ENCODE data around the gene CLCN6.
"Not testable (repeated sequence)": the region's sequence is repeated elsewhere in the genome, so short reads cannot be mapped to it uniquely, and the experiment has no call there.

The CLCN6 gene

GRCh38 chr1:11795238-11795890, 10.6 kb upstream of the CLCN6 start:
- DNase-seq = no peak

GRCh38 chr1:11796036-11796828, 9.8 kb upstream of the CLCN6 start:
- DNase-seq = no peak

- no peak for DNase-seq
Observed at GRCh38 chr1:11797525-11798216, 8.3 kb upstream of the CLCN6 start.

- DNase-seq = no peak
Observed at GRCh38 chr1:11799099-11799498, 6.9 kb upstream of the CLCN6 start.

GRCh38 chr1:11799896-11800295, 6.1 kb upstream of the CLCN6 start:
- DNase-seq = no peak

- no peak for DNase-seq
Observed at GRCh38 chr1:11800391-11800755, 5.6 kb upstream of the CLCN6 start.

- DNase-seq = no peak
Observed at GRCh38 chr1:11800756-11801433, 5.1 kb upstream of the CLCN6 start.

GRCh38 chr1:11802616-11802972, 3.4 kb upstream of the CLCN6 start:
- no peak for DNase-seq

GRCh38 chr1:11802973-11803885, 2.8 kb upstream of the CLCN6 start:
- peak; percentile 79 for DNase-seq

- DNase-seq = not testable (repeated sequence)
Observed at GRCh38 chr1:11803924-11804665, 1.9 kb upstream of the CLCN6 start.

- DNase-seq = peak; percentile 10
Observed at GRCh38 chr1:11804666-11805421, 1.1 kb upstream of the CLCN6 start.

GRCh38 chr1:11806307-11806936, 431 bp downstream of the CLCN6 start:
- peak; percentile 24 for DNase-seq

- DNase-seq = no peak
Observed at GRCh38 chr1:11807133-11807532, 1.1 kb downstream of the CLCN6 start.

- DNase-seq = no peak
Observed at GRCh38 chr1:11813021-11813420, 7.0 kb downstream of the CLCN6 start.

GRCh38 chr1:11817192-11817591, 11.2 kb downstream of the CLCN6 start:
- DNase-seq = no peak

- DNase-seq = no peak
Observed at GRCh38 chr1:11822091-11822490, 16.1 kb downstream of the CLCN6 start.

- DNase-seq = no peak
Observed at GRCh38 chr1:11823366-11824137, 17.6 kb downstream of the CLCN6 start.

GRCh38 chr1:11825131-11825530, 19.1 kb downstream of the CLCN6 start:
- DNase-seq = no peak

- no peak for DNase-seq
Observed at GRCh38 chr1:11826946-11827345, 21.0 kb downstream of the CLCN6 start.

- no peak for DNase-seq
Observed at GRCh38 chr1:11828511-11828910, 22.5 kb downstream of the CLCN6 start.
